H1 (cell line): ENCODE data around the gene SHISAL1. TPM values are rescaled to one million over a fixed set of nuclear protein-coding genes. Genes with fewer than 3 reads are reported as not detected.

Experiments used
- RBBP5 ChIP-seq: IDR thresholded peaks from 2 replicates; pipeline ENCODE4 v1.7.1; 2012; ENCODE audit warnings: low read depth, mild to moderate bottlenecking, inconsistent platforms, low read length, moderate library complexity, borderline replicate concordance
- polyA plus RNA-seq, 7 experiments: library from polyadenylated mRNA; depleted of rRNA in 3 of 7; stranded (reverse) in 5 of 7; unstranded in 2 of 7; fragments of >200 nt in 5 of 7; fragments of 200-250 nt in 2 of 7; gene quantifications; 1 replicate in 5 of 7; 2 replicates in 1 of 7; 4 replicates in 1 of 7; pipeline versions ENCODE4 v1.2.1 to v1.2.3, GENCODE V29; 2011 to 2013; ENCODE audit warnings: missing spikeins in 2 of 7, mixed read lengths in 2 of 7
- total RNA-seq: library from RNA; stranded (reverse); fragmentation: NEBNext Ultra II Directional; extraction: Animal tissue kit (Norgen Biotek cat#: 25700); gene quantifications from 2 replicates; pipeline ENCODE4 v1.2.1, GENCODE V29; 2021

SHISAL1 gene
- total and polyA plus RNA-seq, 2 of the 8 experiments (the other 6 are each of a cell fraction or from before 2014, with no cell fraction given), result 3.7 to 5.8 TPM

DNA sequence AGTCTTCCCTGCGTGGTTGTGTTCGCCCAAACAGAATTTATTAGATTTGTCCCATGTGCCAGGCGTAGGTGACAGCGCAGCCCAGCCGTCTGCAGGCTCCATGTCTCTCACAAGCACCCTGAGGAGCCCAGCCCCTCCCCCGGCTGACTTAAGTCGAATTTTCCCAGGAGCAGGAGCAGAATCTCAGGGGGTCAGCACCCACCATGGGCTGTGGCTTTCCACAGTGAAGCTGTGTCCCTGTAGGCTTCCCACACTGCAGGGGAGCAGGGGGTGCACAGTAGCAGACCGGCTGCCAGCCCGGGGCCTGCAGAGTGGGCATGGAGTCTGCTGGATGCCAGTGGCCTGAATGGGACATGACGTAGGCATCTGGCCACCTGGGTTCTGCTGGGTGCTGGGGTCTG is 116.0 kb downstream of the SHISAL1 start (continued):
- no peak for TF ChIP-seq RBBP5
